Measurements from ENCODE around the gene RASL11A.

The RASL11A gene

GRCh38 chr13:27257648-27258253 lies 12.9 kb upstream of the RASL11A start:
- DNase-seq (ENCODE audit: low read depth), result no peak
- H3K4me3 ChIP-seq (ENCODE audit: low read depth, low read length), result no peak overlapping the region
- TF ChIP-seq CTCF (IDR thresholded peaks at IDR 0.05; ENCODE audit: control insufficient read depth, extremely low read depth, insufficient read depth), result no peak

DNA sequence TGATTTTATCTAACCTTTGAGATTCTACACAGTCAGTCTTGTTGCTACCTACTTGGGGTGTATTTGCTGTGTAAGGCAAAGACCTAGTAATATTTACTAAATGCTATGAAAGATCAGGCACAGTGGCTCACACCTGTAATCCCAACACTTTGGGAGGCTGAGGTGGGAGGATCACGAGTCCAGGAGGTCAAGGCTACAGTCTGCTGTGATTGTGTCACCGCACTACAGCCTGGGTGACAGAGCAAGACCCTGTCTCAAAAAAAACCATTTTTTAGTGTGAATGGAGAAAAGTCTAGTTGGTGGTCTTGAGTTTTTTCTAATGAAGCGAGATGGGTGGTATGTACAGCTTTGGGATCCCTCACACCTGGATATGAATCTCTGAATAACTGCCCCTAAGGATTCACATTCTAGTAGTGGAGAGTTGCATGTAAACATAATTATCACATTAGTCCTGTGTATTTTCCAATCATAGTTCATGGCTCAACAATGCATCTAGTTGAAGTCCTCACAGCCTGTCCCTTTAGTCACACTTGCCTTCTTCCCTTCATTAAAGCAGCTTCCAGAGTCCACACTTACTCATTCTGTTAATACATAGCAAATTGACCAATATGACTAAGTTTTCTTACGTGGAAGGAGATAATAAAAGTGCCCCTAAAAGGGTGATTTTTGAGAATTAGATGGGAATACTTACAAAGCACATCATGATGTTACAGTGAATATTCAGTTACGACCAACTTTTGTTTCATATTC lies 11.8 kb upstream of the RASL11A start:
- no peak for DNase-seq (ENCODE audit: low read depth)
- TF ChIP-seq CTCF (IDR thresholded peaks at IDR 0.05; ENCODE audit: control insufficient read depth, extremely low read depth, insufficient read depth), result no peak
- no peak overlapping the region for H3K4me3 ChIP-seq (ENCODE audit: low read depth, low read length)

GRCh38 chr13:27259831-27260230 lies 10.8 kb upstream of the RASL11A start:
- no peak for TF ChIP-seq CTCF (IDR thresholded peaks at IDR 0.05; ENCODE audit: control insufficient read depth, extremely low read depth, insufficient read depth)

DNA sequence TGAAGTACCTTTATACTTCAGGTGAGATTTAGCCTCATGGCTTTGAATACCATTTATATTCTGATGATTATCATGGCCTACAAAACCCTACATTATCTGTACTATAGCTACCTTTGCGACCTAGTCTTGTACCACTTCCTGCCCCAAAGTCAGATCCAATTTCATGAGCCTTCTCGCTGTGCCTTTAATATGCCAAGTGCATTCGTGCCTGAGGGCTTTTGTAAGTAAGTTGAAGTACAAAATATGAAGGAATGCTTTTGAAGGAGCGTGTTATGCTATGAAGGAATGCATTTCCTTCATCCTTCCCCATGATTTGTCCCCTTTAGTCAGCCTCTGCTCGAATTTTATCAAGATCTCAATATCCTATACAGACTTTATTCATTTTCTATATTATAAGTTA lies 9.2 kb upstream of the RASL11A start:
- DNase-seq (ENCODE audit: low read depth), result no peak
- no peak for TF ChIP-seq CTCF (IDR thresholded peaks at IDR 0.05; ENCODE audit: control insufficient read depth, extremely low read depth, insufficient read depth)
- H3K4me3 ChIP-seq (ENCODE audit: low read depth, low read length), result no peak overlapping the region

More at GRCh38 chr13:27259831-27260230, 10.8 kb upstream of the RASL11A start:
- no peak for DNase-seq (ENCODE audit: low read depth)
- no peak overlapping the region for H3K4me3 ChIP-seq (ENCODE audit: low read depth, low read length)

DNA sequence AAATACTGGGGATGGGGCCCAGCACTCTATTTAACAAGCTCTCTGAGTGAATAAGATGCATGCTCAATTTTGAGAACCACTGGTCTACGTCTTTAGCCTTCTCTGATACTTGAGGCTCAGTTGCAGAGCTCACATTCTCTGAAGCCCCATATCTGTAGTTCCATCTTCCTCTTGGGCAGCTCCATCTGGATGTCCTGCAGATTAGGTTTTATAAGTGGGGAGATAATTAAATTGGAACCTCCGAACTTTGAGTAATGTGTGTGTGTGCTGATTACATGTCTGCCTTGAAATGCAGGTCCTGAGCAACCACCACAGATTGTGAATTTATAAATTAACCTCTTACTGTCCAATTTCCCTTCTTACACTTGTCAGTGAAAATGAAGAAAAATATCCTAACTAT lies 7.2 kb upstream of the RASL11A start:
- TF ChIP-seq CTCF (IDR thresholded peaks at IDR 0.05; ENCODE audit: control insufficient read depth, extremely low read depth, insufficient read depth), result no peak
- DNase-seq (ENCODE audit: low read depth), result no peak
- no peak overlapping the region for H3K4me3 ChIP-seq (ENCODE audit: low read depth, low read length)

- no peak for DNase-seq (ENCODE audit: low read depth)
- TF ChIP-seq CTCF (IDR thresholded peaks at IDR 0.05; ENCODE audit: control insufficient read depth, extremely low read depth, insufficient read depth), result no peak
- H3K4me3 ChIP-seq (ENCODE audit: low read depth, low read length), result no peak overlapping the region
Observed at GRCh38 chr13:27264181-27264580, 6.4 kb upstream of the RASL11A start.
